A549 (cell line): ENCODE results near the gene RCOR2. TPM values are rescaled to one million over a fixed set of nuclear protein-coding genes. Genes with fewer than 3 reads are reported as not detected.

Source experiments
- ATAC-seq, 2 experiments: fragments of 200-7000 bp in 1 of 2; fragments of >200 bp in 1 of 2; cut with Nextera tagmentation in 1 of 2; cut with Tn5 transposase in 1 of 2; 3 replicates each; pipeline versions ENCODE4 v1.8.0 to v1.9.1; 2018 to 2020; ENCODE audit warnings: mild to moderate bottlenecking in 1 of 2, moderate library complexity in 1 of 2
- CTCF ChIA-PET: fragments of 300-600 bp; sonication (Branson Sonifier 250); formaldehyde crosslinking; extraction: SDS; loops from one replicate; lab custom pipeline; 2021; ENCODE audit warnings: antibody characterized with exemption, inconsistent platforms; lab: Yijun Ruan, JAX
- POLR2A ChIA-PET: fragments of 350-600 bp; formaldehyde crosslinking; extraction: SDS; loops from one replicate; lab custom pipeline; 2021; ENCODE audit warnings: antibody characterized with exemption, inconsistent platforms; lab: Yijun Ruan, JAX
- DNase-seq, 2 experiments: peaks; one replicate each; pipeline versions ENCODE4 v3.0.0 to v3.0.0-alpha.2; 2011 to 2016; ENCODE audit warnings: low read depth in 1 of 2, low spot score in 1 of 2
- FAIRE-seq: peaks from 2 replicates; lab custom pipeline; 2011; peaks lifted over from hg19 to GRCh38; lab: Jason Lieb, UNC
- H3K27ac ChIP-seq, 2 experiments: fragments of >200 bp; sonication (Bioruptor Twin); formaldehyde crosslinking; 3 replicates each; pipeline ENCODE4 v1.5.1; 2016 to 2017
- H3K4me1 ChIP-seq: fragments of >200 bp; sonication (Bioruptor Twin); formaldehyde crosslinking; 3 replicates; pipeline ENCODE4 v1.6.1; 2016
- H3K4me2 ChIP-seq: fragments of >200 bp; sonication (Bioruptor Twin); formaldehyde crosslinking; 3 replicates; pipeline ENCODE4 v1.6.1; 2016
- H3K4me3 ChIP-seq: fragments of >200 bp; sonication (Bioruptor Twin); formaldehyde crosslinking; 3 replicates; pipeline ENCODE4 v1.5.1; 2016
- H3K9me3 ChIP-seq: fragments of >200 bp; sonication (Bioruptor Twin); formaldehyde crosslinking; 3 replicates; pipeline ENCODE4 v1.6.1; 2016
- BHLHE40 ChIP-seq: IDR thresholded peaks from 2 replicates; pipeline ENCODE4 v1.6.1; 2012; ENCODE audit warnings: low read depth, low read length, inconsistent platforms
- CEBPB ChIP-seq, 2 experiments: fragments of >200 bp in 1 of 2; sonication (Bioruptor Twin) in 1 of 2; formaldehyde crosslinking in 1 of 2; IDR thresholded peaks; 2 replicates each; pipeline ENCODE4 v1.6.1; 2012 to 2016
- CHD2 ChIP-seq: fragments of 150-350 bp; IDR thresholded peaks from 2 replicates; pipeline ENCODE4 v1.6.1; 2014; ENCODE audit warnings: low read length; ENCODE audit not compliant: partially characterized antibody
- CTCF ChIP-seq: fragments of >200 bp; sonication (Bioruptor Twin); formaldehyde crosslinking; IDR thresholded peaks from 3 replicates; pipeline ENCODE4 v1.5.1; 2016
- E2F6 ChIP-seq: IDR thresholded peaks from 2 replicates; pipeline ENCODE4 v1.6.1; 2012; ENCODE audit warnings: low read depth, borderline replicate concordance
- ESRRA ChIP-seq: fragments of 150-350 bp; IDR thresholded peaks from 2 replicates; pipeline ENCODE4 v1.6.1; 2014; ENCODE audit warnings: mild to moderate bottlenecking, low read length, borderline replicate concordance
- FOSL2 ChIP-seq, 2 experiments: fragments of 450-650 bp in 1 of 2; fragments of >200 bp in 1 of 2; sonication (Bioruptor Twin) in 1 of 2; formaldehyde crosslinking; IDR thresholded peaks; 2 replicates each; pipeline versions ENCODE4 v1.5.0 to v1.6.1; 2016 to 2020; ENCODE audit warnings: mild to moderate bottlenecking in 1 of 2, moderate library complexity in 1 of 2
- GATA3 ChIP-seq: IDR thresholded peaks from 2 replicates; pipeline ENCODE4 v1.6.1; 2012; ENCODE audit warnings: borderline replicate concordance
- HDAC2 ChIP-seq: fragments of 200-600 bp; sonication (generic); IDR thresholded peaks from 2 replicates; pipeline ENCODE4 v1.6.1; 2016
- HOXB5 ChIP-seq: fragments of 250-450 bp; sonication (Bioruptor Pico); IDR thresholded peaks from 2 replicates; pipeline ENCODE4 v1.5.0; 2020; ENCODE audit warnings: mild to moderate bottlenecking, moderate library complexity
- JUN ChIP-seq, 2 experiments: fragments of >200 bp; sonication (Bioruptor Twin); formaldehyde crosslinking; IDR thresholded peaks; 2 replicates in 1 of 2; 3 replicates in 1 of 2; pipeline ENCODE4 v1.6.1; 2016 to 2017
- MAX ChIP-seq: IDR thresholded peaks from 2 replicates; pipeline ENCODE4 v1.6.1; 2012
- POLR2A ChIP-seq: IDR thresholded peaks from 2 replicates; pipeline ENCODE4 v1.6.1; 2012; ENCODE audit warnings: mild to moderate bottlenecking, low read length
- RAD21 ChIP-seq, 2 experiments: fragments of >200 bp in 1 of 2; sonication (Bioruptor Twin) in 1 of 2; formaldehyde crosslinking in 1 of 2; IDR thresholded peaks in 1 of 2; conservative IDR thresholded peaks in 1 of 2; 2 replicates in 1 of 2; 3 replicates in 1 of 2; pipeline ENCODE4 v1.6.1; 2012 to 2018; ENCODE audit warnings: inconsistent platforms in 1 of 2
- REST ChIP-seq: fragments of 200-600 bp; sonication (generic); IDR thresholded peaks from 2 replicates; pipeline ENCODE4 v1.6.1; 2016; ENCODE audit warnings: antibody characterized with exemption, mild to moderate bottlenecking, moderate library complexity
- ZC3H11A ChIP-seq: fragments of 450-650 bp; IDR thresholded peaks from 2 replicates; pipeline ENCODE4 v1.6.1; 2014; ENCODE audit warnings: antibody characterized with exemption, mild to moderate bottlenecking
- ZFP36 ChIP-seq: fragments of 450-650 bp; IDR thresholded peaks from 2 replicates; pipeline ENCODE4 v1.6.1; 2014; ENCODE audit warnings: borderline replicate concordance; ENCODE audit not compliant: partially characterized antibody
- ZNF302 ChIP-seq: fragments of 250-450 bp; sonication (Bioruptor Pico); IDR thresholded peaks from 2 replicates; pipeline ENCODE4 v1.9.0; 2021; ENCODE audit warnings: inconsistent platforms, mild to moderate bottlenecking, moderate library complexity
- ZSCAN20 ChIP-seq: fragments of 250-450 bp; sonication (Bioruptor Pico); IDR thresholded peaks from 2 replicates; pipeline ENCODE4 v1.8.0; 2022; ENCODE audit warnings: mild to moderate bottlenecking, moderate library complexity
- WGBS: methylation state at CpG from one replicate; pipeline ENCODE4 v1.1.6; 2017; ENCODE audit errors: missing lambda C conversion rate; 5-methylcytosine and 5-hydroxymethylcytosine counted together
- polyA plus RNA-seq, 4 experiments: library from polyadenylated mRNA; depleted of rRNA in 3 of 4; stranded (reverse); fragments of >200 nt; fragmentation: RNase III in 1 of 4; extraction: RNeasy Plus Mini Kit Qiagen cat#74134 plus additional on column Dnase treatment in 1 of 4; gene quantifications; 2 replicates in 3 of 4; 3 replicates in 1 of 4; pipeline ENCODE4 v1.2.3, GENCODE V29; 2011 to 2017
- TF ChIP-seq, protein P1 (sequence below): fragments of 250-450 bp; sonication (Bioruptor Pico); IDR thresholded peaks from 2 replicates; pipeline ENCODE4 v1.5.0; 2021; ENCODE audit warnings: mild to moderate bottlenecking, moderate library complexity, borderline replicate concordance
- TF ChIP-seq, protein P2 (sequence below): fragments of >200 bp; sonication (Bioruptor Twin); formaldehyde crosslinking; IDR thresholded peaks from 3 replicates; pipeline ENCODE4 v1.6.1; 2016

Gene RCOR2
- polyA plus RNA-seq, 2 of the 4 experiments (the other 2 are of a cell fraction), result 0.46 to 2.5 TPM

- TF ChIP-seq, protein P1, sequence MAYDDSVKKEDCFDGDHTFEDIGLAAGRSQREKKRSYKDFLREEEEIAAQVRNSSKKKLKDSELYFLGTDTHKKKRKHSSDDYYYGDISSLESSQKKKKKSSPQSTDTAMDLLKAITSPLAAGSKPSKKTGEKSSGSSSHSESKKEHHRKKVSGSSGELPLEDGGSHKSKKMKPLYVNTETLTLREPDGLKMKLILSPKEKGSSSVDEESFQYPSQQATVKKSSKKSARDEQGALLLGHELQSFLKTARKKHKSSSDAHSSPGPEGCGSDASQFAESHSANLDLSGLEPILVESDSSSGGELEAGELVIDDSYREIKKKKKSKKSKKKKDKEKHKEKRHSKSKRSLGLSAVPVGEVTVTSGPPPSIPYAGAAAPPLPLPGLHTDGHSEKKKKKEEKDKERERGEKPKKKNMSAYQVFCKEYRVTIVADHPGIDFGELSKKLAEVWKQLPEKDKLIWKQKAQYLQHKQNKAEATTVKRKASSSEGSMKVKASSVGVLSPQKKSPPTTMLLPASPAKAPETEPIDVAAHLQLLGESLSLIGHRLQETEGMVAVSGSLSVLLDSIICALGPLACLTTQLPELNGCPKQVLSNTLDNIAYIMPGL (CRISPR knock-in tag), result no peak
- TF ChIP-seq BHLHE40 (no peak), MAX (no peak), FOSL2 (IDR thresholded peaks at IDR 0.05) (no peak), FOSL2 (CRISPR knock-in tag; IDR thresholded peaks at IDR 0.05) (no peak), CEBPB (IDR thresholded peaks at IDR 0.05) (no peak), ESRRA (no peak), RAD21 (conservative IDR thresholded peaks at IDR 0.05 in 1 of 2, IDR thresholded peaks at IDR 0.05 in 1 of 2) (no peak), ZC3H11A (no peak)
These were observed 14.9 kb upstream of the RCOR2 start (continued) for GRCh38 chr11:63931876-63932275.

DNA sequence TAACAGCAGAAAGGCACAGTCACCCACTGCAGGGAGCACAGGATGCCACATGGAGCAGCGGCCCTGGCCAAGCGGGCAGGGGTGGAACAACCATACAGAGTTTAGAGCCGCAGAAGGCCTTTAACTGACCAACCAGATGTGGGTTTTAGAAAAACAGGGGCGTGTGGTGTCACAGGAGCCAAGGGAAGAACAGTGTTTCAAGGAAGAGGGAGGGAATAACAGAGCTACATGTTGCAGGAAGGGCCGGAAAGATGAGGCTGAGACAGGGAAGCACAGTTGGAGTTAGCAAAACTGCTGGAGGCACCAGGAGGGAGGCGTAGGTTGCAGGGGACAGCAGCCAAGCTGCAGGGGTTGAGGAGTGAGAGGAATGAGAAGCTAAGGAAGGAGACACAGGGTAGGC is 14.1 kb upstream of the RCOR2 start:
- H3K4me1 ChIP-seq, result no peaks in the 10 kb centered on the region
- no peak overlapping the region for H3K4me2 ChIP-seq
- FAIRE-seq (no peak), ATAC-seq (peak in 1 of 2 experiments; percentile 44; a peak in 1 of 6 replicates), DNase-seq (no peak)
- WGBS, result 77% methylated on average over 6 of the region's 6 CpGs
- ChIA-PET POLR2A (no interaction called here), CTCF (interaction anchor here (0.8 to 7.5 kb wide), 6 partner anchors 11 to 95 kb away, joined by 3 to 61 read pairs (median 10); partner anchors contain the start of gene MARK2)
- H3K27ac ChIP-seq, result no peak overlapping the region
- TF ChIP-seq CHD2 (no peak), POLR2A (no peak), ZSCAN20 (CRISPR knock-in tag) (no peak), ZNF302 (CRISPR knock-in tag) (no peak), GATA3 (no peak), E2F6 (no peak), MAX (no peak), HOXB5 (CRISPR knock-in tag) (no peak), RAD21 (conservative IDR thresholded peaks at IDR 0.05 in 1 of 2, IDR thresholded peaks at IDR 0.05 in 1 of 2) (no peak), BHLHE40 (no peak), CTCF (no peak), HDAC2 (no peak), JUN (IDR thresholded peaks at IDR 0.05) (no peak), REST (no peak), ZFP36 (no peak), ESRRA (no peak)
- TF ChIP-seq, protein P1 (CRISPR knock-in tag), result no peak
- TF ChIP-seq, protein P2, sequence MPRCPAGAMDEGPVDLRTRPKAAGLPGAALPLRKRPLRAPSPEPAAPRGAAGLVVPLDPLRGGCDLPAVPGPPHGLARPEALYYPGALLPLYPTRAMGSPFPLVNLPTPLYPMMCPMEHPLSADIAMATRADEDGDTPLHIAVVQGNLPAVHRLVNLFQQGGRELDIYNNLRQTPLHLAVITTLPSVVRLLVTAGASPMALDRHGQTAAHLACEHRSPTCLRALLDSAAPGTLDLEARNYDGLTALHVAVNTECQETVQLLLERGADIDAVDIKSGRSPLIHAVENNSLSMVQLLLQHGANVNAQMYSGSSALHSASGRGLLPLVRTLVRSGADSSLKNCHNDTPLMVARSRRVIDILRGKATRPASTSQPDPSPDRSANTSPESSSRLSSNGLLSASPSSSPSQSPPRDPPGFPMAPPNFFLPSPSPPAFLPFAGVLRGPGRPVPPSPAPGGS, result no peak
- H3K4me3 ChIP-seq, result no peak overlapping the region
- H3K9me3 ChIP-seq, result no peaks in the 10 kb centered on the region
